AG04450 (cell line): ENCODE data around the gene SHF. TPM values are rescaled to one million over a fixed set of nuclear protein-coding genes. Genes with fewer than 3 reads are reported as not detected.

Source experiments
- CTCF ChIA-PET: fragments of 300-600, 350-600 bp; formaldehyde crosslinking; extraction: SDS; loops from one replicate; lab custom pipeline; 2022; ENCODE audit warnings: antibody characterized with exemption, inconsistent platforms; lab: Charles Lee
- POLR2A ChIA-PET: fragments of 350-600 bp; formaldehyde crosslinking; extraction: SDS; loops from one replicate; lab custom pipeline; 2021; ENCODE audit warnings: antibody characterized with exemption, inconsistent platforms; lab: Yijun Ruan, JAX
- DNase-seq: peaks from one replicate; pipeline ENCODE4 v3.0.0-alpha.2; 2011; ENCODE audit warnings: low read depth, low spot score
- H3K27ac ChIP-seq: one replicate; pipeline ENCODE4 v1.5.1; 2012; ENCODE audit warnings: low read depth, low read length, control low read depth
- H3K27me3 ChIP-seq: one replicate; pipeline ENCODE4 v1.6.0; 2012; ENCODE audit warnings: low read length; ENCODE audit not compliant: control insufficient read depth, insufficient read depth
- H3K4me3 ChIP-seq: 2 replicates; pipeline ENCODE4 v1.5.1; 2011; ENCODE audit warnings: mild to moderate bottlenecking, low read depth, low read length, control low read depth
- H3K9me3 ChIP-seq: 2 replicates; pipeline ENCODE4 v1.5.1; 2012; ENCODE audit warnings: low read length; ENCODE audit not compliant: control insufficient read depth, insufficient read depth
- polyA plus RNA-seq: library from polyadenylated mRNA; depleted of rRNA; stranded (reverse); fragments of >200 nt; gene quantifications from 2 replicates; pipeline ENCODE4 v1.2.3, GENCODE V29; 2011
- TF ChIP-seq, protein P1 (sequence below): IDR thresholded peaks from 2 replicates; pipeline ENCODE4 v1.5.1; 2011; ENCODE audit warnings: low read depth, low read length, control low read depth, inconsistent platforms

The SHF gene
- polyA plus RNA-seq, 1 experiment, result 4.1 TPM

DNA sequence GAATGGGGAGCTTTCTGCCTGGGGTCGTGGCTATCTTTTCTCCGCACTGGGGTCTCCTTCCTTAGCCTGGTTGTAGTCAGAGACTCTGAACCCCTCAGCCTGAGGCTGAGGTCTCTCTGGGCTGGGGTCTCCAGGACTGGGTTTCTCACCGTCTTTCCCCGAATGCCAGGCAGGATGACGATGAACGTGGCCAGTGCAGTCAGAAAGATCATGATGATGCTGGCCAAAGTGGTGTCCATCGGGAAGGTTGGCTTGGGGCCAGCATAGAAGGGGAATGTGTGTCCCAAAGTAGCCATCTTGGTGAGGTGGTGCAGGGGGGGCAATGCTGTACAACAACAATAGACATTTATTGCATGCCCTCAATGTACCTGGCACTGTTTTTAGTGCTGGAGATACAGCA is 65.0 kb downstream of the SHF start:
- no peak overlapping the region for H3K4me3 ChIP-seq
- no peaks in the 10 kb centered on the region; the same call in 1 of the 2 replicates for H3K9me3 ChIP-seq
- TF ChIP-seq, protein P1, sequence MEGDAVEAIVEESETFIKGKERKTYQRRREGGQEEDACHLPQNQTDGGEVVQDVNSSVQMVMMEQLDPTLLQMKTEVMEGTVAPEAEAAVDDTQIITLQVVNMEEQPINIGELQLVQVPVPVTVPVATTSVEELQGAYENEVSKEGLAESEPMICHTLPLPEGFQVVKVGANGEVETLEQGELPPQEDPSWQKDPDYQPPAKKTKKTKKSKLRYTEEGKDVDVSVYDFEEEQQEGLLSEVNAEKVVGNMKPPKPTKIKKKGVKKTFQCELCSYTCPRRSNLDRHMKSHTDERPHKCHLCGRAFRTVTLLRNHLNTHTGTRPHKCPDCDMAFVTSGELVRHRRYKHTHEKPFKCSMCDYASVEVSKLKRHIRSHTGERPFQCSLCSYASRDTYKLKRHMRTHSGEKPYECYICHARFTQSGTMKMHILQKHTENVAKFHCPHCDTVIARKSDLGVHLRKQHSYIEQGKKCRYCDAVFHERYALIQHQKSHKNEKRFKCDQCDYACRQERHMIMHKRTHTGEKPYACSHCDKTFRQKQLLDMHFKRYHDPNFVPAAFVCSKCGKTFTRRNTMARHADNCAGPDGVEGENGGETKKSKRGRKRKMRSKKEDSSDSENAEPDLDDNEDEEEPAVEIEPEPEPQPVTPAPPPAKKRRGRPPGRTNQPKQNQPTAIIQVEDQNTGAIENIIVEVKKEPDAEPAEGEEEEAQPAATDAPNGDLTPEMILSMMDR, result no peak
- peaks cover 9% of the 10 kb centered on the region for H3K27me3 ChIP-seq
- no peak for DNase-seq
- no peak overlapping the region for H3K27ac ChIP-seq
- ChIA-PET CTCF (interaction anchor here (0.9 to 2.8 kb wide), 4 partner anchors 40 to 335 kb away, joined by 3 to 10 read pairs (median 4); no protein-coding TSS in a partner anchor), POLR2A (no interaction called here)

GRCh38 chr15:45121706-45122417 is 65.9 kb downstream of the SHF start:
- no peak overlapping the region for H3K4me3 ChIP-seq
- no peaks in the 10 kb centered on the region; the same call in 1 of the 2 replicates for H3K9me3 ChIP-seq
- ChIA-PET POLR2A (no interaction called here), CTCF (interaction anchor here (0.9 to 2.8 kb wide), 5 partner anchors 37 to 336 kb away, joined by 3 to 10 read pairs (median 4); no protein-coding TSS in a partner anchor)
- peaks cover 15% of the 10 kb centered on the region for H3K27me3 ChIP-seq
- H3K27ac ChIP-seq, result peak overlapping the region; percentile 57
- TF ChIP-seq, protein P1, result no peak
- DNase-seq, result peak; percentile 36

DNA sequence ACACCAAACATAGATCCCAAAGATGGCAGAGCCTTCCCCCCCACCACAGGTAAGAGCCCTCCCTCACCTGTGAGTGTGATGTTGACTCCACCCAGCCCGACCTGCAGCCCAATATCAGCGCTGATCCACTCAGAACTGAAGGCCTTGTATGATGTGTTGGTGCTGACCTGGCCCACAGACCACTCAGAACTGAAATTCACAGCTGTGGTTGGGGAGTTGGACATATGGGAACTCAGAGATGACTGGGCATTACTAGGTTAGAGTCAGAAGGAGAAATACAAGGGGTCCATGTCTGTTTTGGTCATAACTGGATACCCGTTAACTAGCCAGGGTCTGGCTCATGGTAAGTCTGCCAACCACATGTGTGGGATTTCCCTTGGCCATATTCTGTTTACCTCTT is 66.7 kb downstream of the SHF start:
- no peaks in the 10 kb centered on the region; the same call in 1 of the 2 replicates for H3K9me3 ChIP-seq
- no peak overlapping the region for H3K27ac ChIP-seq
- TF ChIP-seq, protein P1, result no peak
- H3K4me3 ChIP-seq, result no peak overlapping the region
- CTCF ChIA-PET, result interaction anchor here (0.6 to 2.8 kb wide), 6 partner anchors 38 to 278 kb away, joined by 3 to 10 read pairs (median 4); no protein-coding TSS in a partner anchor
- peaks cover 23% of the 10 kb centered on the region for H3K27me3 ChIP-seq
- POLR2A ChIA-PET, result no interaction called here
- no peak for DNase-seq

DNA sequence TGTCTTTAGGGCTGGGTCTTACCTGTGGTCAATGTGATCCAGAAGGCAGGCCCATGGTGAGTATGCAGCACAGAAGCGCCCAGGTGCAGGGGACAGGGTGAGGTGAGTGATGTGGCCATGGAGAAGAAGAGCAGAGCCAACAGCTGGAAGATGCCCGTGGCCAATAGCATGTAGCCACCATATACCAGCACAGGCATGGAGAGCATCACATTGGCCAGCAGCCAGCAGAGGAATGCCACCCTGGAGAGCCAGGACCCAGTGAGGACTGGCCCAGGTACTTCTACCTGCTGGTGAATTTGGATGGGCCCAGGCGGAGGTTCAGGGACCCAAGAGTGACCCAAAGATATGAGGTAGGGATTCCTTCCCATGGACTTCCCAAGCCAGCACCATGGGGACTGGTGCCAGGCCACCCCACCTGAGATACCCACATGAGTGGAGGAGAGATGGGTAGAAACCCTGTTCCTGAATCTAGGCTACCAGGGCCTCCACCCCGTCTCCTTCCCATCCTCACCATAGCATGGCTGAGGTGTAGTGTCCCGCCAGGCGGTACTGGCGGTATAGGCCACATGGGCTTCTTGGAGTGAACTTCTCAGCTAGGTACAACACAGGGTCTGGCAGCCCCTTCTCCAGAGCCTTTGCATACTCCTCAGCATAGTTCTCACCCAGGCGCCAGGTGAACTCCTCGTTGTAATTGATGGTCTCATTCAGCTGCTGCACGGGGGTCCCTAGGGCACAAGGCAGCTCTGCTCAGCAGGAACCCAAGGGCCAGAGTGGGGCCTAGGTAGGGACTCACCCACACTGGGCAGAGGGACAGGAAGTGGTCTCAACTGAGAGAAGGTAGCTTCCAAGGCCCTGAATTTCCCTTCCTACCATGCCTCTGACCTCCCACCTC is 67.4 kb downstream of the SHF start:
- peaks cover 28% of the 10 kb centered on the region for H3K27me3 ChIP-seq
- no peak overlapping the region for H3K27ac ChIP-seq
- CTCF ChIA-PET, result interaction anchor here (0.6 to 1.7 kb wide), 4 partner anchors 42 to 279 kb away, joined by 3 to 5 read pairs (median 4); no protein-coding TSS in a partner anchor
- no peak overlapping the region for H3K4me3 ChIP-seq
- POLR2A ChIA-PET, result no interaction called here
- no peak for DNase-seq
- H3K9me3 ChIP-seq, result no peaks in the 10 kb centered on the region; the same call in 1 of the 2 replicates
- TF ChIP-seq, protein P1, result no peak
